ENCODE measurements around the gene ARHGEF10L. TPM values are rescaled to one million over a fixed set of nuclear protein-coding genes. Genes with fewer than 3 reads are reported as not detected.

The ARHGEF10L gene
- total RNA-seq, 1 experiment from 2014 or later: 3.3 TPM

DNA sequence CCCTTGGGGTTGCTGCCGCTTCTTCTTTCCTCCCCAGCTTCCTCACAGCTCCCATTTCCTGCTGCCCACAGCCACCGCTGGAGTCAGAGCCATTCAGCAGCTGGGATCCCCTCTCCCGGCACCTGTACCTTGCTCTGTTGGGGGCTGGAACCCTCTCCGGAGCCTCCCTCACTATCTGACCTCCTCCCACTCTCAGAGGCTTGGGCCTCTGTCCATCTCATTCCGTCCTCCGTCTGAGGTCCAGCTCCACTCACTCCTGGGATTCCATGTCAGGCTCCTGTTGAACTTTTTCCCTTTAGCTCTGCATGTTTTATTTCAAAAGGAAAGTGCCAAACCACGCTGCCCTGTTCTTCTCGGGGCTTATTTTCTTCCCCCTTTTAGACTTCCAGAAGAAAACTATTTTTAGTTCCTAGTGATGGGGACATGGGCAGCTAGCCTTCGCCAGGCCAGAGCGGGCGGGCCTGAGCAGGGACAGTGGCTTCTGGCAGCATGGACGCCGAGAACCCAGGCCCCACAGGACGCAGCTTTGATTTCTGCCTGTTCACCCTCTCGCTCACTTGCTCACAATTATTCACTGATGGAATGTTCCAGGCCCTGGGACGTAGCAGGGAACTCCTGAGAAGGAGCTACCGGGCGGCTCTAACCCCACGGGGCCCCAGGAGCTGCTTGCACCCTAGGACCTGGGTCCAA is 79.2 kb downstream of the ARHGEF10L start:
- H3K4me1 ChIP-seq (ENCODE audit: insufficient read depth, low read length, poor library complexity, severe bottlenecking): no peaks in the 10 kb centered on the region
- no TSS peak for BruUV-seq (replicated peaks)
- no peak overlapping the region for H3K4me3 ChIP-seq (ENCODE audit: low read depth, low read length, poor library complexity, severe bottlenecking)
- ChIA-PET CTCF (interaction anchor here (0.7 kb wide), 1 partner anchor 66 kb away, joined by 9 read pairs; no protein-coding TSS in a partner anchor), POLR2A (ENCODE audit: low non-redundant PET) (no interaction called here)
- no peaks in the 10 kb centered on the region for H3K9me3 ChIP-seq (ENCODE audit: low read depth, low read length, poor library complexity, severe bottlenecking)
- no peak overlapping the region for H3K27ac ChIP-seq (ENCODE audit: low read depth, low read length, poor library complexity, severe bottlenecking)
- no peaks in the 10 kb centered on the region for H3K36me3 ChIP-seq (ENCODE audit: insufficient read depth, low read length, poor library complexity, severe bottlenecking)
- TF ChIP-seq EZH2 (IDR thresholded peaks at IDR 0.05; ENCODE audit: borderline replicate concordance, low read depth, low read length, poor library complexity, severe bottlenecking) (no peak), CTCF (conservative IDR thresholded peaks at IDR 0.05; ENCODE audit: low read depth, low read length) (no peak)
- H3K27me3 ChIP-seq (replicated peaks; ENCODE audit: insufficient read depth, low read depth, low read length, poor library complexity): no peaks in the 10 kb centered on the region
- intact Hi-C loops (cut with micrococcal nuclease; ENCODE audit: unreplicated experiment): no loop called here
- DNase-seq (ENCODE audit: low spot score): no peak

GRCh38 chr1:17620448-17620847 is 81.0 kb downstream of the ARHGEF10L start:
- H3K36me3 ChIP-seq (ENCODE audit: insufficient read depth, low read length, poor library complexity, severe bottlenecking): no peaks in the 10 kb centered on the region
- no TSS peak for BruUV-seq (replicated peaks)
- no peaks in the 10 kb centered on the region for H3K4me1 ChIP-seq (ENCODE audit: insufficient read depth, low read length, poor library complexity, severe bottlenecking)
- no peaks in the 10 kb centered on the region for H3K27me3 ChIP-seq (replicated peaks; ENCODE audit: insufficient read depth, low read depth, low read length, poor library complexity)
- ChIA-PET POLR2A (ENCODE audit: low non-redundant PET) (no interaction called here), CTCF (no interaction called here)
- DNase-seq (ENCODE audit: low spot score): no peak
- intact Hi-C loops (cut with micrococcal nuclease; ENCODE audit: unreplicated experiment): no loop called here
- no peaks in the 10 kb centered on the region for H3K9me3 ChIP-seq (ENCODE audit: low read depth, low read length, poor library complexity, severe bottlenecking)
- H3K27ac ChIP-seq (ENCODE audit: low read depth, low read length, poor library complexity, severe bottlenecking): no peak overlapping the region
- no peak overlapping the region for H3K4me3 ChIP-seq (ENCODE audit: low read depth, low read length, poor library complexity, severe bottlenecking)
- TF ChIP-seq CTCF (conservative IDR thresholded peaks at IDR 0.05; ENCODE audit: low read depth, low read length): no peak
- no peak for TF ChIP-seq EZH2 (IDR thresholded peaks at IDR 0.05; ENCODE audit: borderline replicate concordance, low read depth, low read length, poor library complexity, severe bottlenecking)

DNA sequence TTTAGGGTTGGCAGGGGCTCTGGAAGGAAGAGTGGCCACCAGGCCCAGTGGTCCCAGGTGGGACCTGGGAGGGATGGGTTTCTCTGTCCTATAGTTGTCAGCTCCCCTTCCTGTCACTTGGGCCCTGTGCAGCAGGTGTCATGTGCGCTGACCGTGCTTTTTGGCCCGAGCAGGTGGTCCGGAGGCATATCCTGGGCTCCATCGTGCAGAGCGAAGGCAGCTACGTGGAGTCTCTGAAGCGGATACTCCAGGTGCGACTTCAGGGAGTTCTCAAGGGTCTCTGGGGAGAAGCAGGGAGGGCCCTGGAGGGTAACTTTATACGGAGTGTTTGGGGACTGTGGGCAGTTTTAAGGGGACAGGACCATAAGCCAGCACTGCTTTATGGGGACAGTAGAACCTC is 82.2 kb downstream of the ARHGEF10L start:
- CTCF ChIA-PET: no interaction called here
- intact Hi-C loops (cut with micrococcal nuclease; ENCODE audit: unreplicated experiment): no loop called here
- DNase-seq (ENCODE audit: low spot score): no peak
- Histone ChIP-seq H3K27me3 (replicated peaks; ENCODE audit: insufficient read depth, low read depth, low read length, poor library complexity) (no peaks in the 10 kb centered on the region), H3K4me3 (ENCODE audit: low read depth, low read length, poor library complexity, severe bottlenecking) (no peak overlapping the region), H3K27ac (ENCODE audit: low read depth, low read length, poor library complexity, severe bottlenecking) (no peak overlapping the region), H3K9me3 (ENCODE audit: low read depth, low read length, poor library complexity, severe bottlenecking) (no peaks in the 10 kb centered on the region), H3K36me3 (ENCODE audit: insufficient read depth, low read length, poor library complexity, severe bottlenecking) (no peaks in the 10 kb centered on the region), H3K4me1 (ENCODE audit: insufficient read depth, low read length, poor library complexity, severe bottlenecking) (no peaks in the 10 kb centered on the region)
- BruUV-seq (replicated peaks): no TSS peak
- POLR2A ChIA-PET (ENCODE audit: low non-redundant PET): no interaction called here
- TF ChIP-seq CTCF (conservative IDR thresholded peaks at IDR 0.05; ENCODE audit: low read depth, low read length) (no peak), EZH2 (IDR thresholded peaks at IDR 0.05; ENCODE audit: borderline replicate concordance, low read depth, low read length, poor library complexity, severe bottlenecking) (no peak)
